ENCODE measurements around the gene CNIH3. TPM values are rescaled to one million over a fixed set of nuclear protein-coding genes. Genes with fewer than 3 reads are reported as not detected.

Gene CNIH3
- total and polyA plus RNA-seq, 2 of the 4 experiments (the other 2 are of a cell fraction), result 2.0 to 2.9 TPM

DNA sequence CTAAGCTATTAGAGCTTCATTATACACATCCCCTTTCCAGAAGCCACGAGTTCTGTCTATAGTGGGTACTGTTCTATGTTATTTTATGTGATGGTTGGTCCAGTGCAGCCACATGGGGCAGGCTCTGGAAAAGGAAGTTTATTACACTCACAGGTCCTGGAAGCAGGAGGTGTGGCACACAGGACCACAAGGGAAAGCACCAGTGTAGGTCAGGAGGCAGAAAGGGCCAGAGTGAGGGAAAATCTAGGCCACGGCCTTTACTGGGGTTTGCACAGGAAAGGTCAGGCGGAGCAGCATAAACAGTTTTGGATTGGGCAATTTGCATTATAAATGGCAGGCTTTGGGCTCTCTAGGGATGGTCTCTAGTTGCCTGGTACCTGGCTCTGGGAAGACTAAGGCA lies 21.8 kb upstream of the CNIH3 start:
- Histone ChIP-seq H4K8ac (ENCODE audit: low read depth in 2 of 2, low read length in 2 of 2) (no peak overlapping the region), H3K27me3 (ENCODE audit: control insufficient read depth, insufficient read depth, low read length) (no peaks in the 10 kb centered on the region), H3K4me1 (ENCODE audit: control insufficient read depth, insufficient read depth, low read length) (peaks cover 6% of the 10 kb centered on the region), H4K20me1 (ENCODE audit: insufficient read depth, low read length) (peaks cover 3% of the 10 kb centered on the region; the same call in 1 of the 2 replicates), H2AK9ac (replicated peaks; ENCODE audit: low read depth, low read length, poor library complexity) (no peak overlapping the region), H2BK15ac (ENCODE audit: low read depth, low read length) (no peak overlapping the region), H3K9ac (ENCODE audit: low read depth, low read length) (no peak overlapping the region), H3K23ac (ENCODE audit: low read depth, low read length) (no peak overlapping the region), H3K79me1 (ENCODE audit: low read depth in 1 of 2, low read length in 2 of 2) (no peaks in the 10 kb centered on the region), H2BK120ac (ENCODE audit: low read depth, low read length) (0 out of 2 replicates have a peak overlapping the region, but pooled peaks have one; percentile 16), H3K4me3 (ENCODE audit: insufficient read depth, low read depth, low read length) (no peak overlapping the region), H4K5ac (ENCODE audit: low read depth, low read length) (no peak overlapping the region), H3K27ac (ENCODE audit: insufficient read depth, low read length) (no peak overlapping the region), H2BK20ac (ENCODE audit: low read depth, low read length) (no peak overlapping the region), H2BK5ac (ENCODE audit: low read depth, low read length, poor library complexity, severe bottlenecking) (no peak overlapping the region), H3K36me3 (ENCODE audit: control insufficient read depth, insufficient read depth, low read length) (no peaks in the 10 kb centered on the region), H2AK5ac (ENCODE audit: low read depth, low read length) (peak overlapping the region; percentile 85; the same call in 1 of the 2 replicates), H4K91ac (ENCODE audit: insufficient read depth, low read depth, low read length) (no peak overlapping the region), H3K14ac (replicated peaks; ENCODE audit: low read depth, low read length) (no peak overlapping the region), H3K9me1 (ENCODE audit: insufficient read depth, low read length) (peaks cover 10% of the 10 kb centered on the region), H3K56ac (ENCODE audit: extremely low read depth, insufficient read depth, low read length) (no peak overlapping the region), H3K4me2 (ENCODE audit: low read depth, low read length) (no peak overlapping the region), H3K9me3 (ENCODE audit: control insufficient read depth, insufficient read depth, low read length) (no peaks in the 10 kb centered on the region), H2AFZ (replicated peaks; ENCODE audit: low read length, poor library complexity) (no peak overlapping the region), H3K18ac (ENCODE audit: low read depth, low read length) (no peak overlapping the region), H3K4ac (ENCODE audit: low read depth, low read length) (peak overlapping the region; percentile 25; the same call in 1 of the 2 replicates)
- ATAC-seq (ENCODE audit: low read depth) (no peak), DNase-seq (no peak)
- POLR2A ChIA-PET (ENCODE audit: unreplicated experiment), result no interaction called here
- dilution Hi-C loops (cut with HindIII; ENCODE audit: low sequenced_read_pairs, unreplicated experiment) (no loop called here), in situ Hi-C loops (cut with MboI; ENCODE audit: low sequenced_read_pairs) (no loop called here), intact Hi-C loops (cut with micrococcal nuclease) (no loop called here)
- CTCF ChIA-PET, result no interaction called here
- WGBS, 2 experiments (ENCODE audit: extremely low coverage in 2 of 2, insufficient read length in 1 of 2), result no CpG with 5 or more reads among the region's 3 CpGs
- BruUV-seq (replicated peaks), result no TSS peak
- TF ChIP-seq RAD21 (IDR thresholded peaks at IDR 0.05; ENCODE audit: low read length), result no peak
- no peak for TF ChIP-seq BHLHE40 (IDR thresholded peaks at IDR 0.05; ENCODE audit: low read depth, low read length)
- no peak for TF ChIP-seq CEBPB (IDR thresholded peaks at IDR 0.05; ENCODE audit: low read depth, low read length)
- TF ChIP-seq, protein P1, sequence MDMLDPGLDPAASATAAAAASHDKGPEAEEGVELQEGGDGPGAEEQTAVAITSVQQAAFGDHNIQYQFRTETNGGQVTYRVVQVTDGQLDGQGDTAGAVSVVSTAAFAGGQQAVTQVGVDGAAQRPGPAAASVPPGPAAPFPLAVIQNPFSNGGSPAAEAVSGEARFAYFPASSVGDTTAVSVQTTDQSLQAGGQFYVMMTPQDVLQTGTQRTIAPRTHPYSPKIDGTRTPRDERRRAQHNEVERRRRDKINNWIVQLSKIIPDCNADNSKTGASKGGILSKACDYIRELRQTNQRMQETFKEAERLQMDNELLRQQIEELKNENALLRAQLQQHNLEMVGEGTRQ (IDR thresholded peaks at IDR 0.05; ENCODE audit: low read depth, low read length), result no peak
- TF ChIP-seq MAZ (IDR thresholded peaks at IDR 0.05; ENCODE audit: borderline replicate concordance, low read depth, low read length), result no peak
- no peak for TF ChIP-seq CHD1 (IDR thresholded peaks at IDR 0.05; ENCODE audit: low read depth, low read length)
- no peak for TF ChIP-seq MAFK (IDR thresholded peaks at IDR 0.05; ENCODE audit: low read depth, low read length)
- no peak for TF ChIP-seq FOS (IDR thresholded peaks at IDR 0.05; ENCODE audit: low read depth, low read length)
- TF ChIP-seq NFE2L2 (IDR thresholded peaks at IDR 0.05; ENCODE audit: low read depth, low read length), result no peak
- no peak for TF ChIP-seq SMC3 (IDR thresholded peaks at IDR 0.05; ENCODE audit: low read depth, low read length)
- TF ChIP-seq, protein P2, sequence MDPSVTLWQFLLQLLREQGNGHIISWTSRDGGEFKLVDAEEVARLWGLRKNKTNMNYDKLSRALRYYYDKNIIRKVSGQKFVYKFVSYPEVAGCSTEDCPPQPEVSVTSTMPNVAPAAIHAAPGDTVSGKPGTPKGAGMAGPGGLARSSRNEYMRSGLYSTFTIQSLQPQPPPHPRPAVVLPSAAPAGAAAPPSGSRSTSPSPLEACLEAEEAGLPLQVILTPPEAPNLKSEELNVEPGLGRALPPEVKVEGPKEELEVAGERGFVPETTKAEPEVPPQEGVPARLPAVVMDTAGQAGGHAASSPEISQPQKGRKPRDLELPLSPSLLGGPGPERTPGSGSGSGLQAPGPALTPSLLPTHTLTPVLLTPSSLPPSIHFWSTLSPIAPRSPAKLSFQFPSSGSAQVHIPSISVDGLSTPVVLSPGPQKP (IDR thresholded peaks at IDR 0.05; ENCODE audit: borderline replicate concordance, low read depth, low read length), result no peak
- no peak for TF ChIP-seq POLR2A (IDR thresholded peaks at IDR 0.05; ENCODE audit: low read depth, low read length)
- TF ChIP-seq RCOR1 (IDR thresholded peaks at IDR 0.05; ENCODE audit: insufficient replicate concordance, low read length), result no peak
- TF ChIP-seq, protein P3, sequence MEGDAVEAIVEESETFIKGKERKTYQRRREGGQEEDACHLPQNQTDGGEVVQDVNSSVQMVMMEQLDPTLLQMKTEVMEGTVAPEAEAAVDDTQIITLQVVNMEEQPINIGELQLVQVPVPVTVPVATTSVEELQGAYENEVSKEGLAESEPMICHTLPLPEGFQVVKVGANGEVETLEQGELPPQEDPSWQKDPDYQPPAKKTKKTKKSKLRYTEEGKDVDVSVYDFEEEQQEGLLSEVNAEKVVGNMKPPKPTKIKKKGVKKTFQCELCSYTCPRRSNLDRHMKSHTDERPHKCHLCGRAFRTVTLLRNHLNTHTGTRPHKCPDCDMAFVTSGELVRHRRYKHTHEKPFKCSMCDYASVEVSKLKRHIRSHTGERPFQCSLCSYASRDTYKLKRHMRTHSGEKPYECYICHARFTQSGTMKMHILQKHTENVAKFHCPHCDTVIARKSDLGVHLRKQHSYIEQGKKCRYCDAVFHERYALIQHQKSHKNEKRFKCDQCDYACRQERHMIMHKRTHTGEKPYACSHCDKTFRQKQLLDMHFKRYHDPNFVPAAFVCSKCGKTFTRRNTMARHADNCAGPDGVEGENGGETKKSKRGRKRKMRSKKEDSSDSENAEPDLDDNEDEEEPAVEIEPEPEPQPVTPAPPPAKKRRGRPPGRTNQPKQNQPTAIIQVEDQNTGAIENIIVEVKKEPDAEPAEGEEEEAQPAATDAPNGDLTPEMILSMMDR (conservative IDR thresholded peaks at IDR 0.05; ENCODE audit: low read depth, low read length), result no peak
- TF ChIP-seq MXI1 (IDR thresholded peaks at IDR 0.05; ENCODE audit: borderline replicate concordance, low read depth, low read length), result no peak
- TF ChIP-seq RFX5 (IDR thresholded peaks at IDR 0.05; ENCODE audit: low read depth, low read length), result no peak

All from IMR-90 (cell line).